Measurements from ENCODE around the gene FLNC.
A peak's percentile ranks its signal among the peaks of the same experiment; 100 is the strongest.

FLNC gene, protein sequence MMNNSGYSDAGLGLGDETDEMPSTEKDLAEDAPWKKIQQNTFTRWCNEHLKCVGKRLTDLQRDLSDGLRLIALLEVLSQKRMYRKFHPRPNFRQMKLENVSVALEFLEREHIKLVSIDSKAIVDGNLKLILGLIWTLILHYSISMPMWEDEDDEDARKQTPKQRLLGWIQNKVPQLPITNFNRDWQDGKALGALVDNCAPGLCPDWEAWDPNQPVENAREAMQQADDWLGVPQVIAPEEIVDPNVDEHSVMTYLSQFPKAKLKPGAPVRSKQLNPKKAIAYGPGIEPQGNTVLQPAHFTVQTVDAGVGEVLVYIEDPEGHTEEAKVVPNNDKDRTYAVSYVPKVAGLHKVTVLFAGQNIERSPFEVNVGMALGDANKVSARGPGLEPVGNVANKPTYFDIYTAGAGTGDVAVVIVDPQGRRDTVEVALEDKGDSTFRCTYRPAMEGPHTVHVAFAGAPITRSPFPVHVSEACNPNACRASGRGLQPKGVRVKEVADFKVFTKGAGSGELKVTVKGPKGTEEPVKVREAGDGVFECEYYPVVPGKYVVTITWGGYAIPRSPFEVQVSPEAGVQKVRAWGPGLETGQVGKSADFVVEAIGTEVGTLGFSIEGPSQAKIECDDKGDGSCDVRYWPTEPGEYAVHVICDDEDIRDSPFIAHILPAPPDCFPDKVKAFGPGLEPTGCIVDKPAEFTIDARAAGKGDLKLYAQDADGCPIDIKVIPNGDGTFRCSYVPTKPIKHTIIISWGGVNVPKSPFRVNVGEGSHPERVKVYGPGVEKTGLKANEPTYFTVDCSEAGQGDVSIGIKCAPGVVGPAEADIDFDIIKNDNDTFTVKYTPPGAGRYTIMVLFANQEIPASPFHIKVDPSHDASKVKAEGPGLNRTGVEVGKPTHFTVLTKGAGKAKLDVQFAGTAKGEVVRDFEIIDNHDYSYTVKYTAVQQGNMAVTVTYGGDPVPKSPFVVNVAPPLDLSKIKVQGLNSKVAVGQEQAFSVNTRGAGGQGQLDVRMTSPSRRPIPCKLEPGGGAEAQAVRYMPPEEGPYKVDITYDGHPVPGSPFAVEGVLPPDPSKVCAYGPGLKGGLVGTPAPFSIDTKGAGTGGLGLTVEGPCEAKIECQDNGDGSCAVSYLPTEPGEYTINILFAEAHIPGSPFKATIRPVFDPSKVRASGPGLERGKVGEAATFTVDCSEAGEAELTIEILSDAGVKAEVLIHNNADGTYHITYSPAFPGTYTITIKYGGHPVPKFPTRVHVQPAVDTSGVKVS (N-terminal part only)

DNA sequence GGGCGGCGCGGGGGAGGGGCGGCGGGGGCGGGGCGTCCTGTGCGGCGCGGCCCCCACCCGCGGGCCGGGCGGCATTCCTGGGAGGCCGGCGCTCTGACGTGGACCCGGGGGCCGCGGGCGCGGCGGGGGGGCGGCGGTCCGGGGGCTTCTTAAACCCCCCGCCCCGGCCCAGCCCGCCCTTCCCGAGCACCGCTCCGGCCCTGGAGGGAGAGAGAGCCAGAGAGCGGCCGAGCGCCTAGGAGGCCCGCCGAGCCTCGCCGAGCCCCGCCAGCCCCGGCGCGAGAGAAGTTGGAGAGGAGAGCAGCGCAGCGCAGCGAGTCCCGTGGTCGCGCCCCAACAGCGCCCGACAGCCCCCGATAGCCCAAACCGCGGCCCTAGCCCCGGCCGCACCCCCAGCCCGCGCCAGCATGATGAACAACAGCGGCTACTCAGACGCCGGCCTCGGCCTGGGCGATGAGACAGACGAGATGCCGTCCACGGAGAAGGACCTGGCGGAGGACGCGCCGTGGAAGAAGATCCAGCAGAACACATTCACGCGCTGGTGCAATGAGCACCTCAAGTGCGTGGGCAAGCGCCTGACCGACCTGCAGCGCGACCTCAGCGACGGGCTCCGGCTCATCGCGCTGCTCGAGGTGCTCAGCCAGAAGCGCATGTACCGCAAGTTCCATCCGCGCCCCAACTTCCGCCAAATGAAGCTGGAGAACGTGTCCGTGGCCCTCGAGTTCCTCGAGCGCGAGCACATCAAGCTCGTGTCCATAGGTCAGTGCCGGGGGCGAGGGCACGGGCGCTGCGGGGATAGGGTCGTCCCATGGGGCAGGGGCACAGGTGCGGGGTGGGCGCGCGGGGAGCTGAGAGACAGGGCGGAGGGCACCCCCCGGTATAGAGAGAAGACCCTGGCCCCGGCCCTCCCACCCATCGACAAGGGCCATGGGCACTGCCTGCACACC is at the start of gene FLNC:
Gene FLNC (plus strand): TSS at position 176 of the 947 bp plus-strand sequence. CDS start 232 bp downstream, at position 408.
- DNase-seq: peak; percentile 23

DNA sequence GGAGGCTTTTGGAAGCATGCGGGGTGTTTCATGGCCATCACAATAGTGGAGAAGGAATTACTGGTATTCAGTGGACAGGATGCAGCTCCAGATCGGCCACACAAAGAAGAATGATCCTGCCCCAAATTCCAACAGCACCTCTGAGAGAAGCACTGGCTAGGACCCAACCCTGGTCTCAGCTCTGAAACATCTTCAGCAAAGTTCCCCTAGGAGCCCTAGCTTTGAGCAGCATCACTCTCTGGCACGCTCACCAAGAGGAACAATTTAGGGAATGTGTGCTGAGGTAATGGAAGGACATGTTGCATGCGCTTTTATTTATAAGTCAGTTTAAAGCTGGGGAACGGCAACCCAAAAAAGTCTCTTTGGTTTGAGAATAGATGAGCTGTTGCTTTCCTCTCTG is 49.1 kb upstream of the FLNC start:
- DNase-seq: no peak

DNA sequence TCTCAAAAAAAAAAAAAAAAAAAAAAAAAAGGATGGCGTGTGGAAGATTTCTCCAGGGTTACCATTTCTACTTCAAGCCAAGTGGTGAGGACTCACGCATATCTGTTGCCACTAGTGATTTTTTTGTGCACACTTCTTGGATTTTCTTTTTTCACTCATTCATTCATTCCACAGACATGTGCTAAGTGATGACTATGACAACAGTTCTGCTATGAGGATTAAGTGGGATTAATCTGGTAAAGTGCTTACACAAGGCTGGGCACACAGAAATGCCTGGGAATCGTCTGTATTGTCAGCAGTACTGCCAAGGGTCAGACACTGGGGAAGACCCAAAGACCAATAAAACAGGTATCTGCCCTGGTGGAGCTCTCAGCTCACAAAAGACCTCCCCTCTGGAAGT is 48.4 kb upstream of the FLNC start:
- DNase-seq: no peak

DNA sequence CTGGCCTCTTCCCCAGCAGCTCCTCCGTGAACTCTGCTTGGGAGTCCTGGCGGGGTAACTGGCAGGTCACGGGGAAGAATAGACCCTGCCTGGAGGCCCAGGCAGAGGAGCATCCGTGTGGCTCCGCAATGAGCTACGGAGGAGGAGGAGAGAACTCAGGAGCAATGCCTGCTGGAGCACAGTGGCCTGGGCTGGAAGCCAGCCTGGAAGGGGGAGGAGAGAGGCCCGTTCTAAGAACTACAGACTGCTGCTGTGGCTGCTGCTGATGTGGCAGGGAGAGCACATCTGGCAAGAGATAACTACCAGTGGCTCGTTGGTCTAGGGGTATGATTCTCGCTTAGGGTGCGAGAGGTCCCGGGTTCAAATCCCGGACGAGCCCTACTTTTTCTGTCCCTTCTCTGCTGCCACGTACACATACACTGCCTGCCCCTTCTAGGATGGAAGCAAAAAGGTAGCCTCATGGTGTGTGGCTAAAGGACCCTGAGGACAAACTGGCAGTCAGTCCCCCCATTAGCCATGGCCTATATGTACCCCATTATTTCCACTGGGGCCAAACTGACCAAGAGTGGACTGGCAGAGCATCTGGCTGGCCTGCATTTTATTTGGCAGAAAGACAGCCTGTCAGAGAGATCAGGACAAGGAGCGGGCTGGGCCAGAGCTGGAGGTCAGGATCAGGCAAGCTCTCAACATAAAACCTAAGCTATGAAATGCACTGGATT is 46.9 kb upstream of the FLNC start:
- no peak for DNase-seq

DNA sequence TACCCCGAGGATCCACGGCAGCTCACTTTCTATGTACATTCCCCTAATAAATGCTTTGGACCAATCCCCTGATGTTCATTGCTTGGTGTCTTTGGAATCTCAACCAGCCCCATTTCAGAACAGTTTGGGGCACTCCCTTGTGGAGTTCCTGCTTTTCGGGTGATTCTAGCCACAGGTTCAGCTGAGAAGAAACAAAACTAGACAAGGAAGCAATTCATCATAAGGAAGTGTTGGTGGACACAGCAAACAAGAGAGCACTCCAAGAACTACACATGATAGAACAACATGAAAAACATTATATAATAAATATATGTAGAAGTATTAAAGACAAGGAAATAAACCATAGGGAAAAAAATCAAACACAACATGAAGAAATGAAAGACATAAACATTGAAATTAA is 44.5 kb upstream of the FLNC start:
- no peak for DNase-seq

DNA sequence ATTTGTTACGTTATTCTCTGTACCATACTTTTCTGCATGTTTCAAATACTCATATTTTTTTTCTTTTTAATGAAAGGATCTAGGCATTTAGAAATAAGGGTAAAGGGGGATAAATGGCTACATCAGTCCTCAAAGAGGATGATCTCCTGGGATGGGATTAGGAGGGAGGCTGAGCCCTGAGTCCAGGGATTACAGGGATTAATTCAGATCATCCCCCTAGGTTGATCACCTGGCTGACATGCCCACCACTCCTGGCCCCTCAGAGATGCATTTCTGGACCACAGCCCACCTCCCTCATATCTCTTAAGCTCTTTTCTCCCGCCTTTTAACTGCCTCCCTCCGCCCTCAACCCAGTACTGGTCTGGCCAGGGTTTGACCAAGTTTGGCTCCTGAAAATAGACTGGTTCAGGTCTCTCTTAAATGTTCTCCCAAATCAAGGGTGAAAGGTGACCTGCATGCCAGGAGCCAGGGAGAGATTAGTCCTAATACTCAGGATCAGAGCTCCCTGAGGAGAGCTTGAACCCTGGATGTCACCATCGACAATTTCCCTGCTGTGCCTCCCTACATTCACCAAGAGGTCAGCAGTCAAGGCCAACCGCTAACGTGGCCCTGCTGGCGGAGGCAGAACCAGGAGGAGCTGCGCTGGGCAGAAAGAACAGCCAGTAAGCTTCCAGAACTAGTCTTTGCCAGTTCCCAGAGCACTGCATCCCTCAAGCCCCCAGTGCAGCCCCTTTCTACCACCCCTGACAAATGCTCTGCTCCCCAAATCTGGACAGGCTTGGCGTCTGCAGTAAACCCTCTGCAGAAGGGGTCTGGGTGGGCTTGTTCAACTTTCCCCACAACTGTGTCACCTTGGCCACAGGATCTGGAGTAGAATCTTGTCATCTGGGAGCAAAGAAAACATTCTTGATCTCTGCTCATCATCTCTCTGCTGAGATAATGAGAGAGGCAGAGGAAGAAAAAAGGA is 41.5 kb upstream of the FLNC start:
- DNase-seq: no peak

DNA sequence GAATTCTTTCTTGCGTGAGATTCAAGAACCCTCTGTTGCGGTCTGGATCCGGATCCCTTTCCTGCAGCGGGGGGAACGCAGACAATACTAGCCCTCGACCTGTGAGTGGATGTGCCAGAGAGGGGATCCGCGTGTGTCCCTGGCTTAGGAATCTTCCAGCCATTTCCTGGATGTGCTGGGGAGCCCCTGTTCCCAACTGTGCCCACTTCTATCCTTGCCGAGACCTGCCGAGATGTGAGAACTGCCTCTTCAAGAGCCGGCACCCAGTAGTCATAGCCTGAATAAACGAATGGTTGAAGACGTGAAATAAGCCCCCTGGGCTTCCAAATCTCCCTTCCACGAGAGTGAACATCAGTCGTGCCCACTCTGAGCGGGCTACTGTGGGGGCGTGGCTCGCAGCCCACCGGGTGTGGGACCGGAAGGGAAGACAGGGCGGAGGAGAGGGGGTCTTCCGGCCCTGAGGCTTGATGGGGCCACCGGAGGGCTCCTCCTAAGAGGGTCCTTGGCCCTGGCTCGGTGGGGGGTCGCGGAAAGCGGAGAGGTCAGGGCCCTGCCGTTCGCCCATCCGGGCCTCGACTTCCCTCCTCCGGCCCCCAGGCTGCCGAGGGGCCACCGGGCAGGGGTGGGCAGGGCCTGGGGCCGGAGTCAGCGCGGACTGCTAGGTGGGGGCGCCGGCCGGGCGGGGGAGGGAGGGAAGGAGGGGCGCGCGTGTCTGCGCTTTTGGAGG is 39.7 kb upstream of the FLNC start:
- DNase-seq: no peak

DNA sequence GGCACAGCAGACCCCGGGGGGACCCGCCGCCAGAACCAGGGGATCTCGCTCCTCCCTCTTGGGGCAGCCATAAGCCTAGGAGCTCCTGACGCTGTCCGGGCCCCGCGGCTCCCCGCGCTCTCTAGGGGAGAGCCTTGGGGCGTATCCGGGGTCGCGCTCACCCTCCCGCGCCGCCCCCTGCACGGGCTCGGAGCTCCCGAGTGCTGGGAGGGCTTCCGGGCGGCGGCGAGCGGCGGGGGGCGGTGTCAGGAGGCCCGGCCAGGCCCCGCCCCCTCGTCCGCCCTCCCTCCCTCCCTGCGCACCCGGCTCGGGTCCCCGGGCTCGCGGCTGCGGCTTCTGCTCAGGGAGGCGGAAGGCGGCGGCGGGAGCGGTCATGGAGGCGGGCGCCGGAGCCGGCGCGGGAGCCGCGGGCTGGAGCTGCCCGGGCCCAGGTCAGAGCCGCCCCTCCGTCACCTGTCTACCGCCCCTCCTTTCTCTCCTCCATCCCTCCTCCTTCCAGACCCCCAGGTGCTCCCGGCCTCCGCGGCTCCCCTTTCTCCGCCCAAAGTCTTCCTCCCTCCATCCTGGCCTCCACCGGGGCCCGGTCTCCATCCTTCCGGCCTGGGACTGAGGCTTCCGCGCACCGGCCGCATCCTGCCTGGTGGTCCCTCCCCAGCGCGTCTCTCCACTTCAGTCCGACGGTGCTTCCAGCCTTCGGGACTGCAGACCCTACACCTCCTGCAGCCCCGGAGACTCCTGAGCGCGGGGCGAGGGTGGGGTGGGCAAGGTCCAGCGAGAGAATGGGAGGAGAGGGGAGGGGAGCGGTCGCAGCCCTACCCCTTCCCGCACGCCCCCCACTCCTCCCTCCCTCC is 38.9 kb upstream of the FLNC start, which contains the start of gene CCDC136:
Gene CCDC136 (plus strand): TSS at position 848 of the 851 bp plus-strand sequence. CDS start 444 bp downstream, outside the sequence.
- peak; percentile 81 for DNase-seq

DNA sequence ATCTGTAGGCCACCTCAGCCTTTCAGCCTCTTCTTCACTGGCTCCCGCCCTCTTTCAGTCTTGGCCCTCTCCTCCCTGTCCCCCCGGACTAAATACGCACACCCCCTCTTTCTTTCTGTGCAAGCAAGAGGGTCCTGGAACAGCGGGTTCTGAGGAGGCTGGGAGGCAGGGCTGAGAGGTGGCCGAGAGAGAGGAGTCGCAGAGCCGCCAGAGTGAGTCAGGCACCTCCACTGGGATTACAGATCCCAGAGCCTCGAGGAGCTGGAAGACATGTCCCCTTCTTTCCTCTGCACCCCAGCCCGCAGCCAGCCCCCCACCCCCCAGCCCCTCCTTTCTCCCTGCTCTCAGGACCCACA is 38.3 kb upstream of the FLNC start:
- DNase-seq: no peak

DNA sequence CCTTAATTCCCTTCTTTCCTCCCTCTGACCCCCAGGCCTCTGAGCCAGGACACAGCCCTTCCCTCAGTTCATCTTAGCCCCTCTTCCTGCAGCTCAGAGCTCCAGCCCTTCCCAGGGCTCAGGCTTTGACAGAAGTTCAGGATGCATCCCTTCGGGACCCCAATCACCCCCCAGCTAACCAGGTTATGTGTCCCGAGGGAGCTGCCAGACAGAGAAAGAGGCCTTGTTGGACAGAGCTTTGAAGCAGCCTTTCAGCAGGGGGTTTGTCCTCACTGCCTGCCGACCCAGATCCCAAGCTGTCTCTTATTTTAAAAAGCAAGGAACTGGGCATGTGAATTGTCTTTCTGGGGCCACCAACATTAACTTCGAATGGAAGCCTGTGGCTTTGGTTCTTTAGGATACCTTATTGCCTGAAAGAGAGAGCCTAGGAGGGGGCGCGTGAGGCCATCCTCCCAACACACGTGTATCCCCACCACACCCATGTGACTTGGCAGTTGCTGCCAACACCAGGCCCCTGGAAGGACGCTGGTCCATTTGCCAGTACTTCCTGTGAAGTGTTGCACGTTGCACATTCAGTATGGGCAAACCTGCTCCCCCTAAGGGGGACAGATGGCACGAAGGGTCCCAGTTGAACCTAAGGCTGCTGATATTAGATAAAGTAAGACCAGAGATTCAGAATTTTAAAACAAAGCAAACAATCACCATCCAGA is 37.6 kb upstream of the FLNC start:
- no peak for DNase-seq

DNA sequence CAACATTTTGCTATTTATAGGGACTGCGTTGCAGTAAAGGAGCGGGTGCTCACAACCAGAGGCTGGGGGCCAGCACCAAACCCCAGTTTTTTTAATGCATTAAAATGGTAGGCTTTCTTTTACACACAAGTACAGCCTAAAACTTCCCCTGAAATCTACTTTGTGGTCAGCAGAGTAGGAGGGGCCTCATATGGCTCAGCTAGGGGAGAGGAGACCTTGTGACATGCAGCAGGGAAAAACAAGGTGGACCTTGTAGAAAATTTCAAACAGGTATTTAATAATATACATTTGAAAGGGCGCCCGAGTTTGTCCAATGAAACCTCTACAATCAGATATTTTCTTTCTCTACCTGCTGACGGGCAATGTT is 37.0 kb upstream of the FLNC start:
- no peak for DNase-seq

DNA sequence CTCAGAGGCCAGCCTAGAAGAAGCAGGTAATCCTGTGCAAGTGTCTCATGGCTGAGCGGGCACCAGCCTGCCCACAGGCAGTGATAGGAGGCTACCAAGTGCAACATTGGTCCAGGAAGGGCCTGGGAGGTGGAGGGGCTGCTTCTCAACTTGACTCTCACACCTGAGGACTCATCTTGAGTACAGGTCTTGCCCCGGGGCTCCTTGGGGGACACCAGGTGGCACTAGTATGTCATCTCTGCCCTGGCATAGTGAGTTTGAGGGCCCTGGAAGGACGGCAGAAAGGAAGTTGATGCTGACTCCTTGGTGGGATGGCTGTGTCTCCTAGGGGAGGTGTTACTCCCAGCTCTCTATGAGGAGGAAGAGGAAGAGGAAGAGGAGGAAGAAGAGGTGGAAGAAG is 36.2 kb upstream of the FLNC start:
- DNase-seq: no peak

DNA sequence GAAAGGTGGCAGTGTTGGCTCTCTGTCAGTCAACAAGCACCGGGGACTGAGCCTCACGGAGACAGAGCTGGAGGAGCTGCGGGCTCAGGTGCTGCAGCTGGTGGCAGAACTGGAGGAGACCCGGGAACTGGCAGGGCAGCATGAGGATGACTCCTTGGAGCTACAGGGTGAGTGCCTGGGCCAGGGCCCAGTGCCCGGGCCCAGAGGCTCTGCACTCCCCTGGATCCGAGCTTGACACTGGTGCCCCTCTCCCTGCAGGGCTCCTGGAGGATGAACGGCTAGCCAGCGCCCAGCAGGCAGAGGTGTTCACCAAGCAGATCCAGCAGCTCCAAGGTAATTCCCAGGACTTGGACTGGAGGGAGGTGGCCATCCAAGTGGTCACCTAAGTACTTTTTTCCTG is 35.8 kb upstream of the FLNC start:
- no peak for DNase-seq

DNA sequence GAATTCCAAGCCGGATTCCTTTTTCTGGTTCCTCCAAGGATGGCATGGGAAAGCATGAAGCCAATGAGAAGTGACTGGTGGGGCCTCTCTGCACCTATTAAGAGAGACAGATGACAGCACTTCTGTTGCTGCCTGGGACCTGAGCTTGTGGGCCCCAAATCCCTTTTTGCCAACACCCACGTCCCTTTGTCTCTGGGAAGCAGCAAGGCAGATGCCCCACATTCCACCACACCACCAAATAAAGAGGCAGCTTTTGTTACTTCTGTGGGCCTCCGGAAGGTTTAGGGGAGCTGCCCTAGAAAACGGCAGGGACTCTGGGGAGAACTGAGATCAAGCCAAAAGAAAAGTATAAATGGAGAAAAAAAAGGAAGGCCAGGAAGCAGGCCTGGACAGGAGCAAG is 35.1 kb upstream of the FLNC start:
- DNase-seq: no peak

DNA sequence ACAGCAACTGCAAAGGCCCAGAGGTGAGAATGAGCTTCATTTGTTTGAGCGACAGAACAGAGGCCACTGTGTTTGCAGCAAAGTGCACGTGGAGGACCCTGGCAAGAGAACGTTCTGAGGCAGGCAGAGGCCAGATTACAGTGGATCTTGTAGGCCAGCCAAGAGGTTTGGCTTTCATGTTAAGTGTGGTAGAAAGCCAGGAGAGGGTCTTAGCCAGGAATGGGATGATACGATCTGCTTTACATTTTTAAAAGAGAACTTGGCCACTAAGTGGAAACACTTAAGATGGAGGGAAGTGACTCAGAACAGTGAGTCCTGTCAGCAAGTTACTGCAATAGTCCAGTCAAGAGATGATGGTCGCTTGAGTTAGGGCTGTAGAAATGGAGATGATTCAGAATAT is 33.9 kb upstream of the FLNC start:
- no peak for DNase-seq

DNA sequence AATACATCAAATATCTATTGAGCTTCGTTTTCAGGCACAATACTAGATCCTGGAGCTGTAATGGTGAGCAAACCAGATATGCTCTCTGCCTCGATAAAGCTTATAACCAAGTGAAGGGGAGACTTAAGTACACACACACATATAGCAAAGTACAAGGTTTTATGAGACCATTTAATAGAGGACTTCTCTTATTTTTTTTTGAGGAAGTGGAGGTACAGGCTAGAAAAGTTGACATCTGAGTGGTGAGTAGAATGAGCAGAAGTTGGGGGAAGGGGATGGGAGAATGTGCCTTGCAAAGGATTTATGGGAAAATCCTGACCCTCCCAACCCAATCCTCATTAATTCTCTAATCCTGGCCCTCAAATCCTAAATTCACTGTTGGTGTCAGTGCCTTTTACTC is 30.8 kb upstream of the FLNC start:
- no peak for DNase-seq

DNA sequence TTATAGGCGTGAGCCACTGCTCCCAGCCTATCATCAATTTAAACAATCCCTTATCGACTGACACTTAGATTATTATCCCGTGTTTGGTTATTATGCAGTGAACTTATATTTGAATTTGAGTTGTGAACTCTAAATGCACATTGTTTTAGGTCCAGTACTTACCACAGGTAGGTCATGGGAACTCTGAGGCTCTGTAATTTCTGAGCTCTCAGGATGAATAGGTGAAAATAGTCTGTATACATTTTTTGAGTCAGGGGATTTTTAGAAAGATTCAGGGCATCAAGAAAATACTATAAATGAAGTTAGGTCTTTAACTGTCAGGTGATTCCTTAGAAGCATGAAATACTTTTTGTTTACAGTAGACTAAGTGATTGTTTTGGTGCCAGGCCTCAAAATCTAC is 29.6 kb upstream of the FLNC start:
- DNase-seq: no peak

DNA sequence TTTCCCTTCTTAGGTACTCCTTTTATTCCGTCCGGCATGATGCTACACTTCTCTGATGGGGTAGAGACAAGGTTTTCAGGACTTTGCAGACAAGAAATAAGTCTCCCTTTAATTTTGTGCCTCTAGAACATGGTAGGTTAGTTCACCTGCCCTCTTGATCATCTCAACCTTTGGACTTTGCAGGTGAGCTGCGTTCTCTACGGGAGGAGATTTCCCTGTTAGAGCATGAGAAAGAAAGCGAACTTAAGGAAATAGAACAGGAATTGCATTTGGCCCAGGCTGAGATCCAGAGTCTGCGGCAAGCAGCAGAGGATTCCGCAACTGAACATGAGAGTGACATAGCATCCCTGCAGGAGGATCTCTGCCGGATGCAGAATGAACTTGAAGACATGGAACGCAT is 29.2 kb upstream of the FLNC start:
- no peak for DNase-seq

All from stimulated activated CD4-positive, alpha-beta T cell treated with anti-CD3 and anti-CD28 coated beads, Interleukin-12 subunit alpha, Interleukin-12 subunit beta, amount 100 ng/mL, for 4 hours (primary cell).